B cell (primary cell): ENCODE results near the gene MTMR4.

ENCODE experiments used
- CTCF ChIP-seq: fragments of 200-600 bp; IDR thresholded peaks from one replicate; pipeline ENCODE4 v1.8.0; 2022; ENCODE audit warnings: antibody characterized with exemption, mild to moderate bottlenecking
- EZH2 ChIP-seq: IDR thresholded peaks from 2 replicates; pipeline ENCODE4 v1.6.1; 2012; ENCODE audit warnings: borderline replicate concordance, low read depth, mild to moderate bottlenecking, moderate library complexity, low read length; ENCODE audit not compliant: insufficient read depth, poor library complexity, severe bottlenecking

DNA sequence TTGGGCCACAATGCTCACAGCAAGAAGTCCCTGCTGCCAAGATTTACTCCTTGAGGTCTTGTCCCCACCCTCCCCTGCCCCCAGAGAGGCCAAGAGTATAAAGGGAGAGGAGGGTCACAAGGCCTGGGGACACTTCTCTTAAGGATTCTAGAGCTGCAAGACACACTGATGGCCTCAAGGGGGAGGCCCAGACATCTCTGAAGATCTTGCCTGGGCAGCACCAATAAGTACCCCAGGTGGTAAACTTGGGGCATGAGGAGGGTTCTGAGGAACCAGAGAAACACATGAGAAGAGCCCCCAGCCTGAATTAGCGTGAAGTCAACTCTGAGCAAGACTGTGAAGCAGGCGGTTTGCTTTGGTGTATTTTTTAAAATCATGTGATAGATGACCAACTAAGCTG, 26.8 kb upstream of the MTMR4 start:
- TF ChIP-seq CTCF (peak; percentile 24), EZH2 (no peak)
